SK-N-SH treated with all-trans-retinoic acid at 6 μM for 48 hours (cell line): ENCODE data around the gene CSNK1G1.

Source experiments
- BACH2 ChIP-seq: fragments of 250-450 bp; sonication (Bioruptor Pico); IDR thresholded peaks from 2 replicates; pipeline ENCODE4 v1.9.0; 2021; ENCODE audit warnings: mild to moderate bottlenecking, borderline replicate concordance
- ISL1 ChIP-seq: fragments of 250-450 bp; sonication (Bioruptor Pico); IDR thresholded peaks from 2 replicates; pipeline ENCODE4 v2.1.2; 2022; ENCODE audit warnings: mild to moderate bottlenecking, moderate library complexity
- PPARA ChIP-seq: fragments of 250-450 bp; sonication (Bioruptor Pico); IDR thresholded peaks from 2 replicates; pipeline ENCODE4 v1.5.0; 2020; ENCODE audit warnings: mild to moderate bottlenecking, borderline replicate concordance
- RARB ChIP-seq: fragments of 250-450 bp; sonication (Bioruptor Pico); IDR thresholded peaks from 2 replicates; pipeline ENCODE4 v1.8.0; 2021; ENCODE audit warnings: mild to moderate bottlenecking, moderate library complexity
- SNAI2 ChIP-seq: fragments of 250-450 bp; sonication (Bioruptor Pico); IDR thresholded peaks from 2 replicates; pipeline ENCODE4 v1.5.0; 2020; ENCODE audit warnings: mild to moderate bottlenecking, moderate library complexity
- TOX ChIP-seq: fragments of 250-450 bp; sonication (Bioruptor Pico); IDR thresholded peaks from 2 replicates; pipeline ENCODE4 v1.8.0; 2021; ENCODE audit warnings: mild to moderate bottlenecking, moderate library complexity, borderline replicate concordance
- ZFP30 ChIP-seq: fragments of 450-650 bp; formaldehyde crosslinking; IDR thresholded peaks from 2 replicates; pipeline ENCODE4 v1.5.0; 2022; ENCODE audit warnings: mild to moderate bottlenecking, moderate library complexity
- TF ChIP-seq, protein P1 (sequence below): fragments of 250-450 bp; sonication (Bioruptor Pico); IDR thresholded peaks from 2 replicates; pipeline ENCODE4 v1.5.1; 2021; ENCODE audit warnings: mild to moderate bottlenecking, moderate library complexity

DNA sequence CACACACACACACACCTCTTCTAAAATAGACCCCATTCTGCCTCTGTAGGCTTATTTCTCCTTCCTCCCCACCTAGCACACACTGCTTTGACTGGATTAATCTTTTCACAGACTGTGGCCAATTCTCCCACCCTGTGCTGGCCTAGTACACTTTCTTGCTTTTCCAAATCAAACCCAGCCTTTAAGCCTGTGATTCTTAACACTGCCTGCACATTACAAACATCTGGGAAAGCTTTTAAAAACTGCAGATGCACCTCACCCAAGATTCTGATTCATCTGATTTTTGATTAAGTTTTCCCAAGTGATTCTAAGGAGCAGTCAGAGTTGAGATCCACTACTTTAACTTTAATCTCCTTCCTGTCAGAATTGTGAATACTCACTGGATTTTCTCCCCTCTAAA, 12.8 kb downstream of the CSNK1G1 start:
- TF ChIP-seq, protein P1, sequence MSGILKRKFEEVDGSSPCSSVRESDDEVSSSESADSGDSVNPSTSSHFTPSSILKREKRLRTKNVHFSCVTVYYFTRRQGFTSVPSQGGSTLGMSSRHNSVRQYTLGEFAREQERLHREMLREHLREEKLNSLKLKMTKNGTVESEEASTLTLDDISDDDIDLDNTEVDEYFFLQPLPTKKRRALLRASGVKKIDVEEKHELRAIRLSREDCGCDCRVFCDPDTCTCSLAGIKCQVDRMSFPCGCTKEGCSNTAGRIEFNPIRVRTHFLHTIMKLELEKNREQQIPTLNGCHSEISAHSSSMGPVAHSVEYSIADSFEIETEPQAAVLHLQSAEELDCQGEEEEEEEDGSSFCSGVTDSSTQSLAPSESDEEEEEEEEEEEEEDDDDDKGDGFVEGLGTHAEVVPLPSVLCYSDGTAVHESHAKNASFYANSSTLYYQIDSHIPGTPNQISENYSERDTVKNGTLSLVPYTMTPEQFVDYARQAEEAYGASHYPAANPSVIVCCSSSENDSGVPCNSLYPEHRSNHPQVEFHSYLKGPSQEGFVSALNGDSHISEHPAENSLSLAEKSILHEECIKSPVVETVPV (CRISPR knock-in tag) = no peak
- TF ChIP-seq ISL1 (CRISPR knock-in tag) (no peak), RARB (no peak), BACH2 (no peak), ZFP30 (CRISPR knock-in tag) (no peak), TOX (CRISPR knock-in tag) (no peak), SNAI2 (CRISPR knock-in tag) (no peak), PPARA (CRISPR knock-in tag) (no peak)
